IMR-90 (cell line): ENCODE data around the gene ATP2B2. TPM values are rescaled to one million over a fixed set of nuclear protein-coding genes. Genes with fewer than 3 reads are reported as not detected.

Source experiments
- ATAC-seq: fragments of 200-7000 bp; cut with Tn5 transposase; 2 replicates; pipeline ENCODE4 v1.9.1; 2020; ENCODE audit warnings: low read depth, mild to moderate bottlenecking, moderate library complexity
- BruUV-seq: library from RNA; stranded (reverse); fragments of 400-500 nt; replicated peaks from 2 replicates; lab custom pipeline; 2021; lab: Mats Ljungman, UMichigan
- CTCF ChIA-PET: fragments of 300-600 bp; formaldehyde crosslinking; extraction: SDS; loops from one replicate; lab custom pipeline; 2021; ENCODE audit warnings: antibody characterized with exemption; lab: Yijun Ruan, JAX
- POLR2A ChIA-PET: fragments of 300-600 bp; sonication (Branson Sonifier 250); formaldehyde crosslinking; loops from one replicate; lab custom pipeline; 2022; ENCODE audit warnings: antibody characterized with exemption; ENCODE audit not compliant: unreplicated experiment; lab: Charles Lee
- DNase-seq: peaks from one replicate; pipeline ENCODE4 v3.0.0; 2013
- H2AFZ ChIP-seq: replicated peaks from 2 replicates; pipeline ENCODE3; 2013; ENCODE audit warnings: low read length, mild to moderate bottlenecking; ENCODE audit not compliant: poor library complexity
- H2AK5ac ChIP-seq: 2 replicates; pipeline ENCODE4 v1.6.1; 2013; ENCODE audit warnings: low read depth, low read length, inconsistent platforms
- H2AK9ac ChIP-seq: replicated peaks from 2 replicates; pipeline ENCODE3; 2013; ENCODE audit warnings: mild to moderate bottlenecking, low read depth, low read length, moderate library complexity; ENCODE audit not compliant: poor library complexity
- H2BK120ac ChIP-seq: 2 replicates; pipeline ENCODE4 v1.6.1; 2013; ENCODE audit warnings: low read depth, low read length, inconsistent platforms
- H2BK15ac ChIP-seq: 3 replicates; pipeline ENCODE4 v1.6.1; 2013; ENCODE audit warnings: low read depth, low read length, inconsistent platforms
- H2BK20ac ChIP-seq: 2 replicates; pipeline ENCODE4 v1.6.1; 2013; ENCODE audit warnings: low read depth, mild to moderate bottlenecking, inconsistent platforms, low read length, moderate library complexity
- H2BK5ac ChIP-seq: 2 replicates; pipeline ENCODE4 v1.6.1; 2013; ENCODE audit warnings: mild to moderate bottlenecking, low read depth, low read length, inconsistent platforms; ENCODE audit not compliant: poor library complexity, severe bottlenecking
- H3K14ac ChIP-seq: replicated peaks from 2 replicates; pipeline ENCODE4 v1.6.1; 2013; ENCODE audit warnings: low read depth, low read length, inconsistent platforms
- H3K18ac ChIP-seq: 2 replicates; pipeline ENCODE4 v1.6.1; 2013; ENCODE audit warnings: low read depth, low read length, control low read depth
- H3K23ac ChIP-seq: 2 replicates; pipeline ENCODE4 v1.6.1; 2013; ENCODE audit warnings: low read depth, low read length, inconsistent platforms
- H3K27ac ChIP-seq: 2 replicates; pipeline ENCODE4 v1.5.1; 2013; ENCODE audit warnings: mild to moderate bottlenecking, control low read depth, low read length; ENCODE audit not compliant: insufficient read depth
- H3K27me3 ChIP-seq: 2 replicates; pipeline ENCODE4 v1.6.1; 2013; ENCODE audit warnings: low read length; ENCODE audit not compliant: control insufficient read depth, insufficient read depth
- H3K36me3 ChIP-seq: 2 replicates; pipeline ENCODE4 v1.6.1; 2013; ENCODE audit warnings: low read length, mixed read lengths; ENCODE audit not compliant: control insufficient read depth, insufficient read depth
- H3K4ac ChIP-seq: 2 replicates; pipeline ENCODE4 v1.6.1; 2013; ENCODE audit warnings: low read depth, low read length, inconsistent platforms
- H3K4me1 ChIP-seq: 2 replicates; pipeline ENCODE4 v1.6.1; 2013; ENCODE audit warnings: low read length, mixed read lengths; ENCODE audit not compliant: control insufficient read depth, insufficient read depth
- H3K4me2 ChIP-seq: 2 replicates; pipeline ENCODE4 v1.6.1; 2013; ENCODE audit warnings: low read depth, mild to moderate bottlenecking, control low read depth, low read length, moderate library complexity
- H3K4me3 ChIP-seq: 2 replicates; pipeline ENCODE4 v1.5.1; 2013; ENCODE audit warnings: low read depth, mild to moderate bottlenecking, control low read depth, low read length, moderate library complexity; ENCODE audit not compliant: insufficient read depth
- H3K56ac ChIP-seq: 2 replicates; pipeline ENCODE4 v1.6.1; 2013; ENCODE audit warnings: low read length, inconsistent platforms; ENCODE audit not compliant: insufficient read depth; ENCODE audit errors: extremely low read depth
- H3K79me1 ChIP-seq, 2 experiments: 2 replicates each; pipeline ENCODE4 v1.6.1; 2013; ENCODE audit warnings: low read length in 2 of 2, inconsistent platforms in 1 of 2, low read depth in 1 of 2
- H3K9ac ChIP-seq: 2 replicates; pipeline ENCODE4 v1.6.1; 2013; ENCODE audit warnings: low read depth, low read length, control low read depth
- H3K9me1 ChIP-seq: 2 replicates; pipeline ENCODE4 v1.6.1; 2013; ENCODE audit warnings: low read length, inconsistent platforms; ENCODE audit not compliant: insufficient read depth
- H3K9me3 ChIP-seq: 2 replicates; pipeline ENCODE4 v1.6.1; 2013; ENCODE audit warnings: low read length; ENCODE audit not compliant: control insufficient read depth, insufficient read depth
- H4K20me1 ChIP-seq: 2 replicates; pipeline ENCODE4 v1.6.1; 2013; ENCODE audit warnings: low read length, inconsistent platforms; ENCODE audit not compliant: insufficient read depth
- H4K5ac ChIP-seq: 2 replicates; pipeline ENCODE4 v1.6.1; 2013; ENCODE audit warnings: mild to moderate bottlenecking, low read depth, low read length, control low read depth
- H4K8ac ChIP-seq, 2 experiments: 2 replicates each; pipeline ENCODE4 v1.6.1; 2013; ENCODE audit warnings: low read depth in 2 of 2, low read length in 2 of 2, control low read depth in 1 of 2, inconsistent platforms in 1 of 2
- H4K91ac ChIP-seq: 2 replicates; pipeline ENCODE4 v1.6.1; 2013; ENCODE audit warnings: low read depth, low read length, inconsistent platforms; ENCODE audit not compliant: insufficient read depth
- BHLHE40 ChIP-seq: fragments of 150-350 bp; IDR thresholded peaks from 2 replicates; pipeline ENCODE4 v1.6.1; 2016; ENCODE audit warnings: mild to moderate bottlenecking, low read depth, low read length
- CEBPB ChIP-seq: IDR thresholded peaks from 2 replicates; pipeline ENCODE4 v1.6.1; 2012; ENCODE audit warnings: low read depth, low read length, improper control_type of control experiment
- CHD1 ChIP-seq: IDR thresholded peaks from 2 replicates; pipeline ENCODE4 v1.6.1; 2012; ENCODE audit warnings: low read depth, low read length, improper control_type of control experiment
- ELK1 ChIP-seq: fragments of 150-350 bp; IDR thresholded peaks from 2 replicates; pipeline ENCODE4 v1.6.1; 2016; ENCODE audit warnings: low read depth, mild to moderate bottlenecking, low read length, moderate library complexity, borderline replicate concordance
- FOS ChIP-seq: fragments of 150-350 bp; IDR thresholded peaks from 2 replicates; pipeline ENCODE4 v1.6.1; 2016; ENCODE audit warnings: low read depth, low read length
- MAFK ChIP-seq: IDR thresholded peaks from 2 replicates; pipeline ENCODE4 v1.6.1; 2012; ENCODE audit warnings: low read depth, low read length, improper control_type of control experiment
- RCOR1 ChIP-seq: IDR thresholded peaks from 2 replicates; pipeline ENCODE4 v1.6.1; 2012; ENCODE audit warnings: mild to moderate bottlenecking, low read length, improper control_type of control experiment; ENCODE audit not compliant: insufficient replicate concordance
- RFX5 ChIP-seq: IDR thresholded peaks from 2 replicates; pipeline ENCODE4 v1.8.0; 2012; ENCODE audit warnings: low read depth, mild to moderate bottlenecking, low read length, moderate library complexity
- SMC3 ChIP-seq: fragments of 150-350 bp; IDR thresholded peaks from 2 replicates; pipeline ENCODE4 v1.6.1; 2016; ENCODE audit warnings: low read depth, mild to moderate bottlenecking, antibody characterized with exemption, low read length, moderate library complexity
- USF2 ChIP-seq: fragments of 150-350 bp; IDR thresholded peaks from 2 replicates; pipeline ENCODE4 v1.6.1; 2017; ENCODE audit warnings: mild to moderate bottlenecking, antibody characterized with exemption, low read length, low read depth
- whole genome bisulfite sequencing, 2 experiments: methylation state at CpG; one replicate each; pipeline versions ENCODE4 v1.1.5 to v1.1.7; 2013; ENCODE audit warnings: missing lambda C conversion rate in 2 of 2; ENCODE audit not compliant: insufficient read length in 1 of 2; ENCODE audit errors: extremely low coverage in 2 of 2; 5-methylcytosine and 5-hydroxymethylcytosine counted together
- dilution Hi-C: fragments of 300-500 bp; cut with HindIII; formaldehyde crosslinking; loops from one replicate; pipeline ENCODE4 v1.14.3; 2018; ENCODE audit warnings: low sequenced_read_pairs; ENCODE audit not compliant: unreplicated experiment
- in situ Hi-C: fragments of 300-500 bp; cut with MboI; formaldehyde crosslinking; loops from 3 replicates; pipeline ENCODE4 v1.14.3; 2019; ENCODE audit warnings: low sequenced_read_pairs, inconsistent platforms, mixed read lengths
- intact Hi-C: fragments of 100-400 bp; cut with micrococcal nuclease; formaldehyde crosslinking; loops from 2 replicates; pipeline ENCODE4 v1.10.0; 2022
- polyA plus RNA-seq, 3 experiments: library from polyadenylated mRNA; depleted of rRNA; stranded (reverse); fragments of >200 nt; gene quantifications; 2 replicates each; pipeline ENCODE4 v1.2.3, GENCODE V29; 2012; ENCODE audit warnings: low replicate concordance in 1 of 3
- total RNA-seq: library from RNA; depleted of rRNA; stranded (reverse); fragments of >200 nt; gene quantifications from 2 replicates; pipeline ENCODE4 v1.2.3, GENCODE V29; 2012

The ATP2B2 gene
- total and polyA plus RNA-seq, 2 of the 4 experiments (the other 2 are of a cell fraction): under 0.01 to 0.02 TPM

- Histone ChIP-seq H4K8ac (no peak overlapping the region), H2AK5ac (no peak overlapping the region), H2BK120ac (no peak overlapping the region), H3K4me1 (peaks cover 19% of the 10 kb centered on the region), H3K36me3 (no peaks in the 10 kb centered on the region), H2BK20ac (no peak overlapping the region), H2AK9ac (peak overlapping the region; percentile 20), H3K9ac (no peak overlapping the region), H3K27me3 (no peaks in the 10 kb centered on the region), H3K56ac (no peak overlapping the region), H3K4ac (no peak overlapping the region), H4K91ac (no peak overlapping the region), H3K79me1 (no peaks in the 10 kb centered on the region), H2BK5ac (no peak overlapping the region), H3K27ac (no peak overlapping the region), H4K20me1 (no peaks in the 10 kb centered on the region), H3K4me3 (no peak overlapping the region), H3K14ac (no peak overlapping the region), H3K9me1 (peaks cover 34% of the 10 kb centered on the region), H3K9me3 (peaks cover 4% of the 10 kb centered on the region), H2AFZ (peak overlapping the region; percentile 9), H4K5ac (no peak overlapping the region), H3K23ac (no peak overlapping the region), H3K18ac (no peak overlapping the region), H3K4me2 (no peak overlapping the region), H2BK15ac (no peak overlapping the region)
- 57% methylated on average over 5 of the region's 5 CpGs; no CpG with 5 or more reads in 1 of the 2 experiments for whole genome bisulfite sequencing, 2 experiments
- CTCF ChIA-PET: no interaction called here
- POLR2A ChIA-PET: no interaction called here
- intact Hi-C loops: no loop called here
- ATAC-seq (no peak), DNase-seq (no peak)
- in situ Hi-C loops: no loop called here
- TF ChIP-seq CEBPB: no peak
- no peak for TF ChIP-seq FOS
- no peak for TF ChIP-seq CHD1
- TF ChIP-seq BHLHE40: no peak
- no peak for TF ChIP-seq RFX5
- TF ChIP-seq ELK1: no peak
- TF ChIP-seq SMC3: no peak
- TF ChIP-seq RCOR1: no peak
- no peak for TF ChIP-seq USF2
- no peak for TF ChIP-seq MAFK
- no TSS peak for BruUV-seq
- dilution Hi-C loops: no loop called here
These were observed 144.0 kb downstream of the ATP2B2 start for GRCh38 chr3:10361375-10361774.
